ENCODE results near the gene GPR31. TPM values are rescaled to one million over a fixed set of nuclear protein-coding genes. Genes with fewer than 3 reads are reported as not detected.

Gene GPR31
- total RNA-seq, 4 donors from 2014 or later, result not detected

GRCh38 chr6:167157414-167157813 lies 366 bp downstream of the GPR31 start:
- ATAC-seq, result no peak
- Histone ChIP-seq H3K36me3 (no peaks in the 10 kb centered on the region), H3K4me3 (no peak overlapping the region), H3K4me1 (no peaks in the 10 kb centered on the region), H3K27ac (no peak overlapping the region), H3K27me3 (no peaks in the 10 kb centered on the region), H3K9me3 (no peaks in the 10 kb centered on the region)
- WGBS, 2 donors (ENCODE audit: low coverage in 1 of 2), result 93% methylated on average over 3 of the region's 19 CpGs; no CpG with 5 or more reads in 1 of the 2 donors
- TF ChIP-seq CTCF (IDR thresholded peaks at IDR 0.05) (no peak), POLR2AphosphoS5 (IDR thresholded peaks at IDR 0.05) (no peak), EP300 (IDR thresholded peaks at IDR 0.05) (no peak), POLR2A (IDR thresholded peaks at IDR 0.05) (no peak)

- Histone ChIP-seq H3K27ac (no peak overlapping the region), H3K36me3 (no peaks in the 10 kb centered on the region), H3K4me3 (no peak overlapping the region), H3K27me3 (no peaks in the 10 kb centered on the region), H3K9me3 (no peaks in the 10 kb centered on the region), H3K4me1 (no peaks in the 10 kb centered on the region)
- WGBS, 2 donors (ENCODE audit: low coverage in 1 of 2), result 40 to 46% methylated on average over 2 of the region's 2 CpGs
- TF ChIP-seq CTCF (IDR thresholded peaks at IDR 0.05), result no peak
- TF ChIP-seq POLR2A (IDR thresholded peaks at IDR 0.05), result no peak
- no peak for TF ChIP-seq POLR2AphosphoS5 (IDR thresholded peaks at IDR 0.05)
- no peak for TF ChIP-seq EP300 (IDR thresholded peaks at IDR 0.05)
- ATAC-seq, result no peak
Observed at GRCh38 chr6:167154895-167155294, 2.9 kb downstream of the GPR31 start.

- no peaks in the 10 kb centered on the region for H3K4me1 ChIP-seq
- TF ChIP-seq POLR2AphosphoS5 (IDR thresholded peaks at IDR 0.05), result no peak
- no peak for TF ChIP-seq CTCF (IDR thresholded peaks at IDR 0.05)
- WGBS, 2 donors (ENCODE audit: low coverage in 1 of 2), result 89% methylated on average over 2 of the region's 9 CpGs; no CpG with 5 or more reads in 1 of the 2 donors
- H3K9me3 ChIP-seq, result no peaks in the 10 kb centered on the region
- no peak overlapping the region for H3K27ac ChIP-seq
- H3K27me3 ChIP-seq, result no peaks in the 10 kb centered on the region
- H3K36me3 ChIP-seq, result no peaks in the 10 kb centered on the region
- no peak for ATAC-seq
- no peak overlapping the region for H3K4me3 ChIP-seq
Observed at GRCh38 chr6:167154291-167154690, 3.5 kb downstream of the GPR31 start.

GRCh38 chr6:167153521-167153959 lies 4.2 kb downstream of the GPR31 start:
- Histone ChIP-seq H3K4me3 (peak overlapping the region in 1 of 2 donors; percentile 5), H3K36me3 (no peaks in the 10 kb centered on the region), H3K4me1 (no peaks in the 10 kb centered on the region), H3K27me3 (no peaks in the 10 kb centered on the region), H3K9me3 (no peaks in the 10 kb centered on the region), H3K27ac (no peak overlapping the region)
- TF ChIP-seq CTCF (IDR thresholded peaks at IDR 0.05), result no peak
- TF ChIP-seq POLR2AphosphoS5 (IDR thresholded peaks at IDR 0.05), result no peak
- TF ChIP-seq EP300 (IDR thresholded peaks at IDR 0.05), result no peak
- no peak for TF ChIP-seq POLR2A (IDR thresholded peaks at IDR 0.05)
- 59 to 68% methylated on average over 6 to 9 of the region's 13 CpGs for WGBS, 2 donors (ENCODE audit: low coverage in 1 of 2)
- ATAC-seq, result no peak

- no peaks in the 10 kb centered on the region for H3K9me3 ChIP-seq
- H3K27me3 ChIP-seq, result no peaks in the 10 kb centered on the region
- H3K27ac ChIP-seq, result no peak overlapping the region
- H3K36me3 ChIP-seq, result no peaks in the 10 kb centered on the region
- 80 to 93% methylated on average over 7 to 9 of the region's 9 CpGs for WGBS, 2 donors (ENCODE audit: low coverage in 1 of 2)
- no peak overlapping the region for H3K4me3 ChIP-seq
- no peak for TF ChIP-seq POLR2A (IDR thresholded peaks at IDR 0.05)
- no peak for TF ChIP-seq EP300 (IDR thresholded peaks at IDR 0.05)
- no peak for TF ChIP-seq POLR2AphosphoS5 (IDR thresholded peaks at IDR 0.05)
- TF ChIP-seq CTCF (IDR thresholded peaks at IDR 0.05), result no peak
- no peaks in the 10 kb centered on the region for H3K4me1 ChIP-seq
- ATAC-seq, result no peak
Observed at GRCh38 chr6:167152862-167153261, 4.9 kb downstream of the GPR31 start.
